SK-N-DZ (cell line): ENCODE measurements around the gene IFT122.
"Not testable (repeated sequence)": the region's sequence is repeated elsewhere in the genome, so short reads cannot be mapped to it uniquely, and the experiment has no call there.

Experiments
- DNase-seq: peaks from one replicate; pipeline ENCODE4 v3.0.0-alpha.2; 2015; ENCODE audit warnings: low spot score

Gene IFT122

GRCh38 chr3:129535075-129535474 lies 95.1 kb downstream of the IFT122 start:
- no peak for DNase-seq

- no peak for DNase-seq
These were observed 96.3 kb downstream of the IFT122 start for GRCh38 chr3:129536374-129536667.

- DNase-seq = no peak
These were observed 96.8 kb downstream of the IFT122 start for GRCh38 chr3:129536804-129537203.

DNA sequence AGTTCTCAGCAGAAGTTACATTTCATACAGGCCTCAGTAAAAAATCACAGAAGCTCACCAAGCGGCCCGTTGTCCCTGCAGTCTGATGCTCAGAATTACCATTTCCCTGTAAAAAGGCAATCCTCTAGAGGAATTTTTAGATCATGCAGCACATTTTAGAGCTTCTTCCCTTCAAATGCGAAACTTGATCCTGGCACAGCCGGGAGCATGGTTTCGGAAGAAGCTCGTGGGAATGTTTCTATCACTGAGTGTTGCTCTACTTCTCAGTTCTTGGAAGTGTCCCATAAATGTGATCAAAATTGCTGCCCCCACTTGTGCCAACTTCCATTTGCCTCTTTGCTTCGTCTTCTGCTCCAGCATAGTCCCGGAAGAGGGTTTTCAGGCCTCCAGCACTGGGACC lies 99.2 kb downstream of the IFT122 start:
- DNase-seq = no peak

- DNase-seq = no peak
These were observed 100.9 kb downstream of the IFT122 start for GRCh38 chr3:129540776-129541516.

GRCh38 chr3:129542747-129543146 lies 102.7 kb downstream of the IFT122 start:
- DNase-seq = no peak

- DNase-seq = no peak
These were observed 103.2 kb downstream of the IFT122 start, which contains the start of gene H1-8 for GRCh38 chr3:129543156-129543790. H1-8 (plus strand) TSS chr3:129543175; CDS start chr3:129543219, 44 bp downstream.

GRCh38 chr3:129543999-129544398 lies 104.0 kb downstream of the IFT122 start:
- no peak for DNase-seq

DNA sequence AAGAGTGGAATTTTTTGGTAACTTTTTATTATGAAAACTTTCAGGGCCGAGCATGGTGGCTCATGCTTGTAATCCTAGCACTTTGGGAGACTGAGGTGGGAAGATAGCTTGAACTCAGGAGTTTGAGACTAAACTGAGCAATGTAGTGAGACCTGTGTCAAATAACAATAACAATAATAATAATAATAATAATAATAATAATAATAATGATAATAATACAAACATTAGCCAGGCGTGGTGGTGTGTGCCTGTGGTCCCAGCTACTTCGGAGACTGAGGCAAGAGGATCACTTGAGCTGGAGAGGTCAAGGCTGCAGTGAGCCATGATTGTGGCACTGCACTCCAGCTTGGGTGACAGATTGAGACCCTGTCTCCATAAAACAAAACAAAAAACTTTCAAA lies 105.9 kb downstream of the IFT122 start:
- not testable (repeated sequence) for DNase-seq

DNA sequence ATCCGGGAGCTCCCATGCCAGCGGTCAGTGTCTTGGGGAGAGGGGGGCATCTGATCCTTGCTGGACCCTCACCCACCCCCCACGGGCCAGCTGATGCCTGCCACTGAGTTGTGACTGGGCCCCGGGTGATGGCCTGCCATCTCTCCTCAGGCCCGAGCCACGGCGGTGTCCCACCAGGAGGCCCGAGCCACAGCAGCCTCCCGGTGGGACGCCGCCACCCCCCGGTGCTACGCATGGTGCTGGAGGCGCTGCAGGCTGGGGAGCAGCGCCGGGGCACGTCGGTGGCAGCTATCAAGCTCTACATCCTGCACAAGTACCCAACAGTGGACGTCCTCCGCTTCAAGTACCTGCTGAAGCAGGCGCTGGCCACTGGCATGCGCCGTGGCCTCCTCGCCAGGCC lies 107.2 kb downstream of the IFT122 start:
- DNase-seq = no peak

DNA sequence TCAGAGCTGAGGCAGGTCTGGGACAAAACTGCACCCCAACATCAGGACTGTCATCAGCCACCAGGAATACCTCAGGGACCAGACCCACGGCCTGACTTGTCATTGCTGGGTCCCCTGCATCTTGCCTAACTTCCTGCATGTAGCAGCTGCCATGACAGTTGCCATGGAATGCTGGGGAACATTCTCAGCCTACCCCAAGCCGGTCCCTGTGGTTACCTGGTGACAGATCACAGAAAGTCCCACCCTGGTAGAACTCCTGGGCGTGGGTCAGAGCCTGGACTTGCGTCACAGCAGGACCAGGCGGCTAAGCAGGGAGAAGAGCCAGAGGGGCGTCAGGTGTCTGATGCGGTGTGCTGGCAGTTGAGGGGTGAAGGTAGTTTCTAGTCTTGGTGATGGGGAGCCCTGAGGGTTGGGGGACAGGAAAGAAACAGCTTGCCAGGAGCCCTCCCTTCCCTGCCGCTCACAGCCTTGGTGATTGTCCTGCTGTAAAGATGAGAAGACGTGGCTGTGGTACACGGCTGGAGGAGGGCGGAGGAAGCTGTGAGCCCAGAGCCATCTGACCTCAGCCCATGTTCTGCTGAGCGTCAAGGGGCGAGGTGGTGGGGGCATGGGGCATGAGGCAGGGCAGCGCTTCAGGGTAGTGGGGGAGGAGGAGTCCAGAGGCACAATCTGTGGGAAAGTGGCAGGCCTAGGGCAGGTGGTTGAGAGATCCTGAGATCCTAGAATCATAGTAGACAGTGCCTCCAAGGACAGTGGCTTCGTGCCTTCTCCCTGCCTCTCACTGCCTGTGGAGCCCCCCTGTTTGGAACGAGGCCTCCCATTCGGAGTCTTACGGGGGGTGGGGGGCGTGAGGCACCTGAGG lies 108.3 kb downstream of the IFT122 start:
- no peak for DNase-seq

DNA sequence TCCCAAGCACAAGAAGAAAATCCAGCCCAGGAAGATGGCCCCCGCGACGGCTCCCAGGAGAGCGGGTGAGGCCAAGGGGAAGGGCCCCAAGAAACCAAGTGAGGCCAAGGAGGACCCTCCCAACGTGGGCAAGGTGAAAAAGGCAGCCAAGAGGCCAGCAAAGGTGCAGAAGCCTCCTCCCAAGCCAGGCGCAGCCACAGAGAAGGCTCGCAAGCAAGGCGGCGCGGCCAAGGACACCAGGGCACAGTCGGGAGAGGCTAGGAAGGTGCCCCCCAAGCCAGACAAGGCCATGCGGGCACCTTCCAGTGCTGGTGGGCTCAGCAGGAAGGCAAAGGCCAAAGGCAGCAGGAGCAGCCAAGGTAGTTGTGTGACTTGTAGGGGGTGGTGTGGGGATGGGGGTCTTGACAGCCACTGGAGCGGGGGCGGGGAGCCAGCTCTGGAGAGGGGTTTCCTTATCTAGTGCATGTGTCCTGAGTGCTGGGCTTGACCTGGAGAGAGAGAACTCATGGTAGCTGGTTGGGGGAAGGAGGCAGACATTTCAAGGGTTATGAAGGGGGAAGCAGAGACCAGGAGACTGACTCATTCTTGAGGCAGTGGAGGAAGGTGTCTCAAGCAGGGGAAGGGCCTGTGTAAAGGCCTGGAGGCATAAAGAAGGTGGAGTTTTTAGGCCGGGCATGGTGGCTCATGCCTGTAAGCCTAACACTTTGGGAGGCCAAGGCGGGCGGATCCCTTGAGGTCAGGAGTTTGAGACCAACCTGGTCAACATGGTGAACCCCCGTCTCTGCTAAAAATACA lies 109.2 kb downstream of the IFT122 start:
- DNase-seq = no peak

GRCh38 chr3:129549805-129550204 lies 109.8 kb downstream of the IFT122 start:
- no peak for DNase-seq

- peak; percentile 54 for DNase-seq
These were observed 112.4 kb downstream of the IFT122 start for GRCh38 chr3:129552287-129553050.

DNA sequence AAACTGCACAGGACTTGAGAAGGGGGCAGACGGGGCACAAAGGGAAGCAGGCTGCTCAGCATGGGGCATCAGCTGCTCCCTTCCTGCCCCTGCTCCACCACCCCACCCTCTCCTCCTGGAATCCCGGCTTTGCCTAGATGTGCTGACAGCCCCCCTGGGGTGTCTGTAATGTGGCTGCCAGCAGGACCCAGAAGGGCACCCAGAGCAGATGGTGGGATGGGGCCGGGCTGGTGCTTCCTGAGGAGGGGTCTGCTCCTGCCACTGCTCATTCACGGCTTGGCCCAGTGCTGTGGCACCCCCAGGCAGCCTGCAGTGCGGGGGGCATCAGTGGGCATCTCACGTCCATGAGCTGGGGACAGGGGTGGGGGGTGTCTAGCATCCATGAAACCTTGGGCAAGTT lies 113.1 kb downstream of the IFT122 start:
- DNase-seq = no peak

DNA sequence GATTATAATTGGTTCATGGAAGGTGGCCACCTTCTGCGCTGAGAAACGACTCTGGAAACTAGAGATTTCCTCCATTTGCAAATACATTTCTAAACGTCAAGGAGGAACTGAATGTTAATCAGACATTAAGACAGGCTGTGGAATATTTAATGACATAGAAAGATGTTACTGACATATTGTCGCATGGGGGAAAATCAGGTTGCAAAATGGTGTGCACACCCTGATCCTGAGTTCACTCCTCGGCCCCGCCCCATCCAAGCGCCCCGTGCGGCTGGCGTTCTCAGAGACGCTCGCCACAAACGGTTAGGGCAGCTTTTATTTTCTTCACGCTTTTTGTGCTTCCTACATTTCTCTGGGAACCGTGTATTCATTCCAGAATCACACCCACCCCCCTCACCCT lies 113.7 kb downstream of the IFT122 start:
- DNase-seq = no peak

GRCh38 chr3:129554356-129555152 lies 114.5 kb downstream of the IFT122 start:
- no peak for DNase-seq

GRCh38 chr3:129555153-129555550 lies 115.1 kb downstream of the IFT122 start:
- no peak for DNase-seq

DNA sequence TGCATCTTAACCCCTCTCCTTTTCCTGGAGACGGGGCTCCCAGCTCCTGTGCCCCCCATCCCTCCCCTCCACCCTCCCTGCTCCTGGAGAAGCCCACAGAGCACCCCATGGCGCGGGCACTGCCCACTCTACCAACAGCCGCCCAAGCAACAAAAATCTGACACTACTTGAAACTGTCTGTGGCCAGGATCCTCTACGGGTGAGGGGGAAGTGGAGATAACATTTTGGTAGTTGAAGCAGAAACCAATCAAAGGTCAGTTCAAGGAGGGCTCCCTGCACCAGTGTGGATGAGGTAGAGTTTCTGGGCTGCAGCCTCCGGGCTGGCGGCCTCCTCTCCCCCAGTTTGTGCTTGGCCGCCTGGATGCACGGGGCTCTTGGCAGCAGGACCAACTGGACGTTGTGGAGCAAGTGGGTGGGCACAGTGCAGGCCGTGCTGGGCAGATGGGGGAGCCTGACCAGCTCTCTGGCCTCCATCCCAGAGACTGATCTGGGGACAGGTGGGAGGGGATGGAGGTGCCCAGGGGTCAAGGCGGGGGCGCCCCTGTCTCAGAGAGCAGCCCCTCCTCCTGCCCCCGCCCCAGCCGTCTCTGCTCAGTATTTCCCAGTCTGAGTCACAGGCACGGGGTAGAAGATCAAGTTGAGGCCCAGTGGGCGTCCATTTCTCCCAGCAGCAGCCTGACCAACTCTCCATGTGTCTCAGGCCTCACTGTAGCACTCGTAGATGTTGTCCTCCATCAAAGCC lies 115.8 kb downstream of the IFT122 start:
- DNase-seq = no peak

GRCh38 chr3:129556358-129556695 lies 116.3 kb downstream of the IFT122 start:
- no peak for DNase-seq
